GM18502 (cell line): ENCODE measurements around the gene THSD7B.
A peak's percentile ranks its signal among the peaks of the same experiment; 100 is the strongest.

Experiments
- ATAC-seq: cut with Tn5 transposase; IDR thresholded peaks from one replicate; pipeline ENCODE4 v1.9.1; 2021; ENCODE audit warnings: mild to moderate bottlenecking; ENCODE audit not compliant: unreplicated experiment, poor library complexity

THSD7B gene

DNA sequence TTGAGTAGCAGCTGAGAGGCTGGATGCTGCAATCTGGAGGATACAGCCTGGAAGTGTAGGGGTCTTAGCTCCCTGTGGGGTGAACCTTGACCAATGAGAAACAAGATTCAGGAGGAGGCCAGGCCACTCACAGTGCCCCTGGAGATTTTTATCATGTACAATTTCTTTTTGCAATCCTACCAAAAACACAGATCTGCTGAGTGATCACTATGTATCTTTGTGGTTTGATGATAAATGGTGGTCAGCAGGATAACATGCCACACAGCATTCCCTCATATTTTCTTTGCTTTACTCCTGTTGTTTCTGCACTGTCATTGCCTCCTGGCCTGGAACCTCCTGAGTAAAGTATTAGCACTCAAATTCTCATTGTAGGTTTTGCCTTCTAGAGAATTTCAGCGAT lies 357.9 kb downstream of the THSD7B start:
- no peak for ATAC-seq

GRCh38 chr2:137133225-137133624 lies 367.9 kb downstream of the THSD7B start:
- ATAC-seq = no peak

GRCh38 chr2:137138263-137138662 lies 372.9 kb downstream of the THSD7B start:
- no peak for ATAC-seq

- ATAC-seq = no peak
These were observed 386.4 kb downstream of the THSD7B start for GRCh38 chr2:137151731-137152130.

DNA sequence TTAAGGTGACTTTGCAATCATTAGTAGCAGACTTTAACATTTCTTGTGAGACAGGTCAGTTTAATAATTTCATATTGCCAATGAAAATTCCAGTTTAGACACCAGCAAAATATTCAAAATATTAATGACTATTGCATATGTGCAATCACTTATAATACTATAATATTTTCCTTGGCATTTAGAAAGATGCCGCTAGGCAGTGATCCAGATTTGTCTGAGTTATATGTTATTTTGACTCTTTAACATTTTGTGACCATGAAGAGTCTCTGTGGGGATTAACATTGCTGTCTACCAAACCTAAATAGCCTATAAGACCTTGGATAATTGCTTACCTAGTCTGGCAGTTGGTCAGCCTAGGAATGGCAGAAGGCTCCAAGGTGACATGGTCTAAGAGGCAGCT lies 389.6 kb downstream of the THSD7B start:
- no peak for ATAC-seq

DNA sequence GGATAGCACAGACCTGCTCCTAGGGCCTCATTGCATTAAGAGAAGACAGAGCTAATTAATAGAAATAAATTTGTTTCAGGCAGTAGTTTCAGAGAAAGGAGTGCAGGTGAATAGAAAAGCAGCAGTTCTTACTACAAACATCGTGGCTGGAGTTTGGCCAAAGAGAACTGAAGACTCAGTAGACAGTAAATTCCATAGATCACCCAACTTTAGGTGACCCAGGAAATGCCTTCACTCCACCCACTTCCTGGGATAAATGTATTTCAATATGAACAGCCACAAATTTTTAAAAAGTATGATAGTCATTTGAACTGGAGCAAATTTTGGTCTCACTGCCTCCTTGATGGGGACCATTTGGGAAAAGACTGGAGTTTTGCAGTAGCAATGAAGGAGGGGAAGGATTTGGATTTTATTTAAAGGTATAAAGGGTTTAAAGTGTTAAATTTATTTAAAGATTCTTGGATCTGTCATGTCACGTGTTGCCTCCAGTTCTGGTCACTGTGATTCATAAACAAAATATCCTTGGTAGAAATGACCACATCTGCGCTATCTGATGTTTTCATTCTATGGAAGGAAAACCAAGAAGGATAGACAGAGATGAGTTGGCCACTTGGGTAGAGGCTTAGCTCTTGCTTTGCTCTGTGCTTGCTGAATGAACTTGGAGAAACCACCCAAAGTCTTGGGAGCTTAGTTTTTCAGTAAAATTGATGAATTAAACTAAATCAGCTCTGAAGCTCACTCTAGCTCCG lies 390.2 kb downstream of the THSD7B start:
- ATAC-seq = no peak

DNA sequence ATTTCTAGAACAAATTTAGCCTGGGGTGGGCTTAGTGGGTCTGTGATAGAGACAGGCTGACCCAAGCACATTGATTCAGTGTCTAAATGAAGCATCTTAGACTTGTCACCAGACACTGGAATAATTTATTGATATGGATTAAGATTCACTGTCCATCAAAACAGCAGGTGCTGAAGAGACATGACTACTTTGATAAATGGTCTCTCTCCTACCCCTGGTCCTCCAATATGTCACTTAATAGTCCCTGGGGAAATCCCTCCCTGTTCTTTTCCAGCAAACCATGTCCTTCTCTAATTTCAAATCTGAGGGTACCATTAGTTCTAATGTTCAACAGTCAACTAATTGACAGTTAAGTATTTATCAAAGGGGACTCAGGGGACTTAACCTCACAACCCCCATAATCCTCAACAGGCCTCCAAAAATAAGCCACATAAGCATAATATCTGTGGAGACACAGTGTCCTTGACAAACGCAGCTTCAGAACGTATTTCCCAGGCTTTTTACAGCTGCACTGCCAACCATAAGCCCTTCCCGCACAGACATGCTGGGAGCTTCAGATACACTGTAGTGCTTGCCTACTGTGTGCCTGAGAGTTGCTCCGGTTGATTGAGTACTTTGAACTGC lies 391.0 kb downstream of the THSD7B start:
- no peak for ATAC-seq

DNA sequence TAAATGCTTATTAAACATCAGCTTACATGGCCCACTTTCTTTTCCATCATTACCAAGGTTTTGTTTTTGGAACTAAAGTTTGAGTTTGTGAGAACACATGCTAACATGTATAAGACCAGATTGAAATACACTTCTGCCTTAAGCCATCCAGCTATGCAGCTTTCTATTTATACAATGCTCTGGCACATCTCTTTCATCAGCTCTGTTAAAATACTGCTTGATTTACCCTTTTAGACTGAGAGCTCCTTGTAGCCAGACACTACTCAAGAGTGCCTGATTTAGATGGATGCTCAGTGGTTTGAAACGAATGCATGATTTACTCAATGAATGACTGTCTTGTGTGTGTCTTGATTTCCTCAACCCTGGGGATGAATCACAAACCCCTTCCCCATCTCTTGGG lies 392.5 kb downstream of the THSD7B start:
- ATAC-seq = no peak

DNA sequence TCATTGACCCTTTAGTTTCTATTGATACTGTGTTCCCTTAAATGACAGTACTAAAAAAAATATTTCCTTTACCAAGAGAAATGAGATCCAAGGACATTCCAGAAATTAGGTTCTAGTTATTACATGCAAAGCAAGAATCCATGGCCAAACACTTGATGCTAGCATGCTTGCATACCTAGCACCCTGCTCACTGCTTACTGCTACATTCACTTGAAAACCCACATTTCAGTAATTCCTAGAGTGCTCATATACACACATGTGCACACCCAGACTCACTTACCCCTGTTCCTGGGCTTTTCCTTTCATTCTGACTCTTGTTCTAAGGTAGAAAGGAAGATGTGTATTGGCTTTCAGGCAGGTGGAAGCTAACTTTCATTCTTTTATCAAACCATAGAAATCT lies 395.9 kb downstream of the THSD7B start:
- ATAC-seq = no peak

DNA sequence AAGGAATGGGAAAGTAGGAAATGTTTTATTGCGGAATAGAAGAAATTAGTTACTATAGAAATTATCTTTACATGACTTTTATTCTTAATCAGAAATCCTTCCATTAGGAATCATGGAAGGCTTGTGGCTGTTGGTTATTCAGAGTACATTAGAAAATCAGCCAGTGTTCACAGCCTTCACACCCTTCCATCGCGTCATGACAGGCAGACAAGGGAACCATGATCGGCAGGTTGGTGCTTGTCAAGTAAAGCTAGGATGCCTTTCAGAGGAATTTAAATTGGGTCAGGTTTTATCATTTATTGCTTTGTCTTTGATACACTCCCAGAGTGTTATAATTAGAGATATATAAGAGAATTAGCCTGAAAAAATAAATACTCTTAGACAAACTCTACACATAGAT lies 400.6 kb downstream of the THSD7B start:
- no peak for ATAC-seq

- ATAC-seq = no peak
These were observed 402.3 kb downstream of the THSD7B start for GRCh38 chr2:137167651-137168050.

GRCh38 chr2:137168552-137168951 lies 403.2 kb downstream of the THSD7B start:
- ATAC-seq = no peak

GRCh38 chr2:137172162-137172561 lies 406.8 kb downstream of the THSD7B start:
- ATAC-seq = no peak

- peak; percentile 96 for ATAC-seq
These were observed 408.1 kb downstream of the THSD7B start for GRCh38 chr2:137173463-137173862.

DNA sequence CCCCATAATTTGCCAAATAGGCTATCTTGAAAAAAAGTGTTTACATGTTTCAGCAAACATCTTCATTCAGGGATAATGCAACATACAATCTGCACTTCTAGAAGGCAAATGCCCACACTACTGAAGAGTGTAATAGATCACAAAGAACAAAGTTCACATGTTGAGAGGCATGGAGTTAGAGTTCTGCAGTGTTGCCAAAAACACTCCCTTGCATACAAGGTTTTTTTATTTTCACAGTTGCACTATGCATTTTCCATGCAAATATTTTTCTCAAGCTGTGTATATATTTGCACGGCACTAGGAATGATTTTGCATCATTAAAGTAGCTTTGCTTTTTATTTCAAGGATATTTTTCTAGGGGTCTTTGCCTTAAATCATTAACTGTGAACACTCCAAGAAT lies 409.9 kb downstream of the THSD7B start:
- ATAC-seq = no peak

GRCh38 chr2:137178951-137179377 lies 413.6 kb downstream of the THSD7B start:
- peak; percentile 57 for ATAC-seq

DNA sequence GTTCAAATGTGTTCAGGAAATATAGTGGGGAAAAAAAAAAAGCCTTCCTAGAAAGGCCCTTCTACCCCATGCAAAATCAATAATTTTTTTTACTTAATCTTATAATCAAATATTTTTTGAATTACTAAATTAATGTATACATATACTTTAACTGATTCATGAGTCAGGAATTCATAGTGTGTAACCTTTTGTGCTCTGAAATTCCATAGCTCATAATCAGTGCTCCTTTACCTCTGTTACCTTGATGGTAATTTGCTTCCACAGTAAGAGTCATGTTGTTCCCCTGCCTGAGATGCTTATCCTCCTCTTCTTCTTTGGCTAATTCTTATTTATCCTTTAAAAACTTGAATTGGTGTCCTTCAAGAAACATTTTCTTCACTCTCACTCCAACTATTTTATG lies 414.2 kb downstream of the THSD7B start:
- ATAC-seq = no peak

- ATAC-seq = no peak
These were observed 414.7 kb downstream of the THSD7B start for GRCh38 chr2:137180012-137180411.

DNA sequence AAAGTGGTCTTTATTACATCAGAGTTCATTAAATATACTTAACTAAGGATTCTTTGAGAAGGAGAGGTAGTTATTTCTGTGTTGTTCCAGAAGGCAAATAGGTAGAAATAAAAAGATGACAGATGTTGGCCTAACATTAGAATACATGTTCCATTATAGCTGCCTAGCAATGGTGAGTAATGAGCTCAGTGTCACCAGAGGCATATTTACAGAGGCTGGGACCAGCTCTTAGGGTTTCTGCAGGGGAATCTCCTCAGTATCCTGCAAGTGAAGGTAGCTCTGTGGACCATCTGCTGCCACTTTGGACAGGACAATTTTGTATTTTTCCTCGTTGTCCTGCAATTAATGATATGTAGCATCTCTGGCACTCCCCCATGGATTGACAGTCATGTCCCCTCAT lies 416.0 kb downstream of the THSD7B start:
- no peak for ATAC-seq

GRCh38 chr2:137182071-137182470 lies 416.7 kb downstream of the THSD7B start:
- no peak for ATAC-seq

- ATAC-seq = no peak
These were observed 418.0 kb downstream of the THSD7B start for GRCh38 chr2:137183206-137183898.
